GM21723 (cell line): ENCODE measurements around the gene SGCG.
"Not testable (repeated sequence)": the region's sequence is repeated elsewhere in the genome, so short reads cannot be mapped to it uniquely, and the experiment has no call there.

Source experiments
- ATAC-seq: cut with Tn5 transposase; IDR thresholded peaks from one replicate; pipeline ENCODE4 v1.9.1; 2021; ENCODE audit warnings: mild to moderate bottlenecking, moderate library complexity; ENCODE audit not compliant: unreplicated experiment

Gene SGCG

GRCh38 chr13:23180711-23181110 lies at the start of gene SGCG:
Gene SGCG, plus strand, starts transcription at chr13:23180979. Its CDS starts 22,716 bp downstream, at chr13:23203695.
- no peak for ATAC-seq

- no peak for ATAC-seq
Measured at GRCh38 chr13:23134542-23134941, 46.2 kb upstream of the SGCG start.

- ATAC-seq = no peak
Measured at GRCh38 chr13:23140492-23140891, 40.3 kb upstream of the SGCG start.

GRCh38 chr13:23141964-23142363 lies 38.8 kb upstream of the SGCG start:
- no peak for ATAC-seq

GRCh38 chr13:23142607-23143006 lies 38.2 kb upstream of the SGCG start:
- not testable (repeated sequence) for ATAC-seq

GRCh38 chr13:23144431-23144830 lies 36.3 kb upstream of the SGCG start:
- no peak for ATAC-seq

- no peak for ATAC-seq
Measured at GRCh38 chr13:23146006-23146405, 34.8 kb upstream of the SGCG start.

- no peak for ATAC-seq
Measured at GRCh38 chr13:23146811-23147625, 33.8 kb upstream of the SGCG start.

- ATAC-seq = no peak
Measured at GRCh38 chr13:23147827-23148226, 33.0 kb upstream of the SGCG start.

GRCh38 chr13:23157781-23158180 lies 23.0 kb upstream of the SGCG start:
- ATAC-seq = no peak

- no peak for ATAC-seq
Measured at GRCh38 chr13:23159205-23159759, 21.5 kb upstream of the SGCG start.

GRCh38 chr13:23159760-23160637 lies 20.8 kb upstream of the SGCG start:
- ATAC-seq = no peak

GRCh38 chr13:23160638-23161480 lies 19.9 kb upstream of the SGCG start:
- no peak for ATAC-seq

GRCh38 chr13:23161481-23161825 lies 19.3 kb upstream of the SGCG start:
- ATAC-seq = no peak

GRCh38 chr13:23175920-23176319 lies 4.9 kb upstream of the SGCG start:
- ATAC-seq = no peak

- ATAC-seq = no peak
Measured at GRCh38 chr13:23182142-23182541, 1.4 kb downstream of the SGCG start.

GRCh38 chr13:23183292-23183691 lies 2.5 kb downstream of the SGCG start:
- no peak for ATAC-seq

GRCh38 chr13:23185542-23185941 lies 4.8 kb downstream of the SGCG start:
- ATAC-seq = no peak

GRCh38 chr13:23201870-23202269 lies 21.1 kb downstream of the SGCG start:
- ATAC-seq = no peak

- no peak for ATAC-seq
Measured at GRCh38 chr13:23202383-23202782, 21.6 kb downstream of the SGCG start.

- no peak for ATAC-seq
Measured at GRCh38 chr13:23203516-23203915, 22.7 kb downstream of the SGCG start.
